Measurements from ENCODE around the gene NUP54. TPM values are rescaled to one million over a fixed set of nuclear protein-coding genes. Genes with fewer than 3 reads are reported as not detected.

NUP54 gene
- total and polyA plus RNA-seq, 9 of the 15 experiments (the other 6 are each of a cell fraction or from before 2014, with no cell fraction given), result 29.6 to 115 (median 67.7) TPM

DNA sequence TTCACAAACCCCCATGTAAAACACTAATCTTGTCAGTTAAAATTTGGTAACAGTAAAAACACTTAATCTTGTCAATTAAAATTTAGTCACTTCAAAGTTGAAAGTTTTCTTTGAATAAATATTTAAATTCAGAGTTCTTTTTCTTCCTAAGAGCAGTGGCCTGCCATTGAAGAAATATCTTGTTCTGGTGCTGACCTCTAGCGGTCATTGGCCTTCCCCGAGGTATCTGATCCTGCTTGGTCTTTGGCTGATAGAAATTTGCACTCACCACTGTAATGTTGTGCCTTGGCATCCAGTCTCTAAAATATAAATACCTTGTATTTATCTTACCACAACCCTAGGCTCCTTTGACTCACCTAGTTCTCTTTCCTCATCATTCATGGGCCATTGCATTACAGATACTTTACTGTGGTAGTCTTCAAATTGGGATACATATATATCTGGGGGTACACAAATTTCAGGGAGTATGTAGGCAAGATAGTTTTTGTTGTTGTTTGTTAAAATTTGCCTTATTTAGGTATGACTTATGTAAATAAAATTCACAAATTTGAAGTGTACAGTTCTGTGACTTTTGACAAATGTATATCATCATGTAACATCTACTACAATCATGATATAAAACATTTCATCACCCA is 80.4 kb downstream of the NUP54 start (continued):
- TF ChIP-seq, protein P1, sequence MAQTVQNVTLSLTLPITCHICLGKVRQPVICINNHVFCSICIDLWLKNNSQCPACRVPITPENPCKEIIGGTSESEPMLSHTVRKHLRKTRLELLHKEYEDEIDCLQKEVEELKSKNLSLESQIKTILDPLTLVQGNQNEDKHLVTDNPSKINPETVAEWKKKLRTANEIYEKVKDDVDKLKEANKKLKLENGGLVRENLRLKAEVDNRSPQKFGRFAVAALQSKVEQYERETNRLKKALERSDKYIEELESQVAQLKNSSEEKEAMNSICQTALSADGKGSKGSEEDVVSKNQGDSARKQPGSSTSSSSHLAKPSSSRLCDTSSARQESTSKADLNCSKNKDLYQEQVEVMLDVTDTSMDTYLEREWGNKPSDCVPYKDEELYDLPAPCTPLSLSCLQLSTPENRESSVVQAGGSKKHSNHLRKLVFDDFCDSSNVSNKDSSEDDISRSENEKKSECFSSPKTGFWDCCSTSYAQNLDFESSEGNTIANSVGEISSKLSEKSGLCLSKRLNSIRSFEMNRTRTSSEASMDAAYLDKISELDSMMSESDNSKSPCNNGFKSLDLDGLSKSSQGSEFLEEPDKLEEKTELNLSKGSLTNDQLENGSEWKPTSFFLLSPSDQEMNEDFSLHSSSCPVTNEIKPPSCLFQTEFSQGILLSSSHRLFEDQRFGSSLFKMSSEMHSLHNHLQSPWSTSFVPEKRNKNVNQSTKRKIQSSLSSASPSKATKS (CRISPR knock-in tag; IDR thresholded peaks at IDR 0.05), result no peak
- no peak for TF ChIP-seq SMAD1 (IDR thresholded peaks at IDR 0.05; ENCODE audit: low read depth, low read length, partially characterized antibody)
- TF ChIP-seq MTF1 (CRISPR knock-in tag; IDR thresholded peaks at IDR 0.05; ENCODE audit: borderline replicate concordance), result no peak
- TF ChIP-seq POLR2H (tag; IDR thresholded peaks at IDR 0.05; ENCODE audit: low read depth), result 0 out of 2 replicates have a peak, but pooled peaks have one; percentile 23
- TF ChIP-seq ZNF316 (IDR thresholded peaks at IDR 0.05), result no peak
- TF ChIP-seq, protein P2, sequence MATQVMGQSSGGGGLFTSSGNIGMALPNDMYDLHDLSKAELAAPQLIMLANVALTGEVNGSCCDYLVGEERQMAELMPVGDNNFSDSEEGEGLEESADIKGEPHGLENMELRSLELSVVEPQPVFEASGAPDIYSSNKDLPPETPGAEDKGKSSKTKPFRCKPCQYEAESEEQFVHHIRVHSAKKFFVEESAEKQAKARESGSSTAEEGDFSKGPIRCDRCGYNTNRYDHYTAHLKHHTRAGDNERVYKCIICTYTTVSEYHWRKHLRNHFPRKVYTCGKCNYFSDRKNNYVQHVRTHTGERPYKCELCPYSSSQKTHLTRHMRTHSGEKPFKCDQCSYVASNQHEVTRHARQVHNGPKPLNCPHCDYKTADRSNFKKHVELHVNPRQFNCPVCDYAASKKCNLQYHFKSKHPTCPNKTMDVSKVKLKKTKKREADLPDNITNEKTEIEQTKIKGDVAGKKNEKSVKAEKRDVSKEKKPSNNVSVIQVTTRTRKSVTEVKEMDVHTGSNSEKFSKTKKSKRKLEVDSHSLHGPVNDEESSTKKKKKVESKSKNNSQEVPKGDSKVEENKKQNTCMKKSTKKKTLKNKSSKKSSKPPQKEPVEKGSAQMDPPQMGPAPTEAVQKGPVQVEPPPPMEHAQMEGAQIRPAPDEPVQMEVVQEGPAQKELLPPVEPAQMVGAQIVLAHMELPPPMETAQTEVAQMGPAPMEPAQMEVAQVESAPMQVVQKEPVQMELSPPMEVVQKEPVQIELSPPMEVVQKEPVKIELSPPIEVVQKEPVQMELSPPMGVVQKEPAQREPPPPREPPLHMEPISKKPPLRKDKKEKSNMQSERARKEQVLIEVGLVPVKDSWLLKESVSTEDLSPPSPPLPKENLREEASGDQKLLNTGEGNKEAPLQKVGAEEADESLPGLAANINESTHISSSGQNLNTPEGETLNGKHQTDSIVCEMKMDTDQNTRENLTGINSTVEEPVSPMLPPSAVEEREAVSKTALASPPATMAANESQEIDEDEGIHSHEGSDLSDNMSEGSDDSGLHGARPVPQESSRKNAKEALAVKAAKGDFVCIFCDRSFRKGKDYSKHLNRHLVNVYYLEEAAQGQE (IDR thresholded peaks at IDR 0.05; ENCODE audit: borderline replicate concordance), result peak; percentile 79; the same call in 1 of the 2 replicates
- TF ChIP-seq, protein P2 (CRISPR knock-in tag; IDR thresholded peaks at IDR 0.05; ENCODE audit: low read depth), result no peak
- TF ChIP-seq ZNF165 (CRISPR knock-in tag; IDR thresholded peaks at IDR 0.05; ENCODE audit: borderline replicate concordance), result no peak
- no peak for TF ChIP-seq ZNF282 (CRISPR knock-in tag; IDR thresholded peaks at IDR 0.05)
- peak; percentile 85 to 91 for TF ChIP-seq RAD21 (CRISPR knock-in tag; conservative IDR thresholded peaks at IDR 0.05 in 1 of 2, IDR thresholded peaks at IDR 0.05 in 1 of 2)

All from K562 (cell line).